ENCODE measurements around the gene ZCRB1. TPM values are rescaled to one million over a fixed set of nuclear protein-coding genes. Genes with fewer than 3 reads are reported as not detected.

ZCRB1 gene
- total RNA-seq, 1 donor from 2014 or later: 40.1 TPM

- no peak for TF ChIP-seq CTCF (conservative IDR thresholded peaks at IDR 0.05; ENCODE audit: low read depth, low read length)
- H3K4me3 ChIP-seq (ENCODE audit: low read depth, low read length): no peak overlapping the region
- no peak for DNase-seq (ENCODE audit: low read depth)
Observed at GRCh38 chr12:42288544-42288943, 37.4 kb downstream of the ZCRB1 start.

GRCh38 chr12:42286741-42287140 is 39.2 kb downstream of the ZCRB1 start:
- no peak for DNase-seq (ENCODE audit: low read depth)
- H3K4me3 ChIP-seq (ENCODE audit: low read depth, low read length): no peak overlapping the region
- TF ChIP-seq CTCF (conservative IDR thresholded peaks at IDR 0.05; ENCODE audit: low read depth, low read length): no peak

GRCh38 chr12:42285431-42285830 is 40.5 kb downstream of the ZCRB1 start:
- no peak for TF ChIP-seq CTCF (conservative IDR thresholded peaks at IDR 0.05; ENCODE audit: low read depth, low read length)
- H3K4me3 ChIP-seq (ENCODE audit: low read depth, low read length): no peak overlapping the region

GRCh38 chr12:42284876-42285275 is 41.0 kb downstream of the ZCRB1 start:
- no peak overlapping the region for H3K4me3 ChIP-seq (ENCODE audit: low read depth, low read length)
- TF ChIP-seq CTCF (conservative IDR thresholded peaks at IDR 0.05; ENCODE audit: low read depth, low read length): no peak
- DNase-seq (ENCODE audit: low read depth): no peak

More at GRCh38 chr12:42285431-42285830, 40.5 kb downstream of the ZCRB1 start:
- no peak for DNase-seq (ENCODE audit: low read depth)

GRCh38 chr12:42284157-42284556 is 41.7 kb downstream of the ZCRB1 start:
- no peak for TF ChIP-seq CTCF (conservative IDR thresholded peaks at IDR 0.05; ENCODE audit: low read depth, low read length)
- no peak for DNase-seq (ENCODE audit: low read depth)
- no peak overlapping the region for H3K4me3 ChIP-seq (ENCODE audit: low read depth, low read length)

- H3K4me3 ChIP-seq (ENCODE audit: low read depth, low read length): no peak overlapping the region
- no peak for TF ChIP-seq CTCF (conservative IDR thresholded peaks at IDR 0.05; ENCODE audit: low read depth, low read length)
- DNase-seq (ENCODE audit: low read depth): no peak
Observed at GRCh38 chr12:42283739-42284138, 42.2 kb downstream of the ZCRB1 start.

GRCh38 chr12:42282294-42282693 is 43.6 kb downstream of the ZCRB1 start:
- DNase-seq (ENCODE audit: low read depth): no peak
- no peak for TF ChIP-seq CTCF (conservative IDR thresholded peaks at IDR 0.05; ENCODE audit: low read depth, low read length)

More at GRCh38 chr12:42282294-42282693, 43.6 kb downstream of the ZCRB1 start:
- no peak overlapping the region for H3K4me3 ChIP-seq (ENCODE audit: low read depth, low read length)

Measured in epithelial cell of proximal tubule (primary cell).